Measurements from ENCODE around the gene TMEM123.

DNA sequence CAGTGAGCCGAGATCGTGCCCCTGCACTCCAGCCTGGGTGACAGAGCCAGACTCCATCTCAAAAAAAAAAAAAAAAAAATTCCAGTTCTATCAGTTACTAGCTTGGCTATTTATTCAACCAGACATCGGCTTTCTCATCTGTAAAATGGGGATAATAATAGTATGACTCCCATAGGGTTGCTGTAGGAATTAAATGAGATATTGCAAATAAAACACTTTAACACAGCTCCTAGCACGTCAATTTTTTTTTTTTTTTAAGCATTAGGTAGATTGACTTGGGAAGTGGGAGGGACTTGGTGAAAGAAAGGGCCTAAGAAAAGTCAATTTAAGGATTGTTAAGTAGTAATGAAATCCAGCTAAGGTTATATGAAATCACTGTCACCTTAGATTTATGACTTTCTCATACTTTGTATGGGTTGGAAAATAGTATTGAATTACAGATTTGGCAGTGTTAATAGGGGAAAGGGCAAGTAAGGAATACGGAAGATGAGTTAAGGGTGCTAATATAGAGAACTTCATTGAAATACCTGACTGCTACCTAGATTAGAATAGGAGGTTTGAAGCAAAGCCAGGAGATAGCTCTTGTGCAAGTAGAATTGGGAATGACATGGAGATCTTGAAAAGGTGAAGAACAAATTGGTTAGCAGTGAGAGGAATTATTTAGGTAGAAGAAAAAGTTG is 76.7 kb downstream of the TMEM123 start:
- TF ChIP-seq POLR2A (IDR thresholded peaks at IDR 0.05) (no peak), POLR2AphosphoS5 (IDR thresholded peaks at IDR 0.05) (no peak)

Measured in sigmoid colon (tissue), 4 donors.